ENCODE data around the gene SH3GL3.

DNA sequence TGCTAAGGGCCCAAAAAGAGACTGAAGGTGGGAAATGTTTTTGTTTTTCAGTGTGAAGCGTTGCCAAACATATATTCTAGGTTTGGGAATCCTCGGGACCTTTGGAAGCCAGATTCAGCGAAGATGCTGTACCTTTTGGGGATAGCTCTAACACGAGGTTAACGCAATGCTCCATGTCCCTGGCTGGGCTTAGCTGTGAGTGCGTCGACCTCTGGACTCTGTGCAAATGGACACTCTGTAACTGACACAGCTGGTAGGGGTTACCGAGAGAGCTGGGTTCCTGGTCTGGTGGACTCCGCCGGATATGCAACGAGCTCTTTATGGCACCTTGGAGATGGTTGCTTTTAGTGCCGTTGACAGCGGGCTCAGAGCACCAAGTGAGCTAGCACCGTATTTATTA lies 724 bp upstream of the SH3GL3 start:
- TF ChIP-seq POLR2AphosphoS5 (IDR thresholded peaks at IDR 0.05; ENCODE audit: low read depth, low read length), result no peak
- no peak for TF ChIP-seq FOXP2 (optimal IDR thresholded peaks at IDR 0.05; ENCODE audit: borderline replicate concordance, extremely low read depth, extremely low read length, insufficient read depth)
- TF ChIP-seq TAF1 (IDR thresholded peaks at IDR 0.05; ENCODE audit: borderline replicate concordance, insufficient read depth, low read length), result no peak

Data from PFSK-1 (cell line).